Lung (tissue), 16 donors: ENCODE measurements around the gene FAM124A. TPM values are rescaled to one million over a fixed set of nuclear protein-coding genes. Genes with fewer than 3 reads are reported as not detected.

Source experiments
- ATAC-seq: fragments of 200-7000 bp; cut with Tn5 transposase; one replicate; pipeline ENCODE4 v1.9.1; 2020; ENCODE audit warnings: moderate number of reproducible peaks; ENCODE audit not compliant: insufficient read depth, low FRiP score
- DNase-seq, 3 donors: peaks; one replicate each; pipeline ENCODE4 v3.0.0-alpha.2; 2013 to 2017
- H3K27ac ChIP-seq, 2 donors: one replicate each; pipeline ENCODE4 v1.5.1; 2013; ENCODE audit warnings: mild to moderate bottlenecking in 2 of 2, moderate library complexity in 2 of 2, control low read depth in 1 of 2, inconsistent platforms in 1 of 2, low read depth in 1 of 2, low read length in 1 of 2
- H3K27me3 ChIP-seq, 3 donors: one replicate each; pipeline ENCODE4 v1.5.1; 2013; ENCODE audit warnings: low read length in 2 of 3; ENCODE audit not compliant: control insufficient read depth in 3 of 3, insufficient read depth in 3 of 3
- H3K36me3 ChIP-seq, 4 donors: one replicate each; pipeline ENCODE4 v1.5.1; 2013; ENCODE audit warnings: low read length in 4 of 4, mild to moderate bottlenecking in 1 of 4, moderate library complexity in 1 of 4; ENCODE audit not compliant: control insufficient read depth in 4 of 4, insufficient read depth in 4 of 4
- H3K4me1 ChIP-seq, 5 donors: one replicate each; pipeline ENCODE4 v1.5.1; 2013; ENCODE audit warnings: low read length in 5 of 5, mild to moderate bottlenecking in 2 of 5, moderate library complexity in 1 of 5; ENCODE audit not compliant: control insufficient read depth in 5 of 5, insufficient read depth in 5 of 5
- H3K4me3 ChIP-seq: one replicate; pipeline ENCODE4 v1.5.1; 2013; ENCODE audit warnings: mild to moderate bottlenecking, control low read depth, moderate library complexity
- H3K9ac ChIP-seq, 2 donors: one replicate each; pipeline ENCODE4 v1.5.1; 2013; ENCODE audit warnings: low read length in 2 of 2, control low read depth in 1 of 2; ENCODE audit not compliant: insufficient read depth in 1 of 2
- H3K9me3 ChIP-seq, 4 donors: one replicate each; pipeline ENCODE4 v1.5.1; 2013; ENCODE audit warnings: low read length in 3 of 4, mild to moderate bottlenecking in 1 of 4, moderate library complexity in 1 of 4; ENCODE audit not compliant: control insufficient read depth in 4 of 4, insufficient read depth in 3 of 4
- WGBS, 2 donors: extraction: QIAGEN DNeasy Blood & Tissue Kit; methylation state at CpG; one replicate each; pipeline ENCODE4 v1.1.7; 2013; 5-methylcytosine and 5-hydroxymethylcytosine counted together
- long read RNA-seq, 5 donors: transcript quantifications; one replicate each; lab custom pipeline, GENCODE V29; 2026
- polyA plus RNA-seq, 2 donors: library from polyadenylated mRNA; stranded (reverse); fragments of 200-250 nt; gene quantifications; one replicate each; pipeline ENCODE4 v1.2.1, GENCODE V29; 2013
- total RNA-seq, 2 donors: library from RNA; depleted of rRNA in 1 of 2; stranded (reverse); fragments of >200 nt in 1 of 2; gene quantifications; one replicate each; pipeline ENCODE4 v1.2.1, GENCODE V29; 2014 to 2021
- TF ChIP-seq, protein P1 (sequence below): IDR thresholded peaks from 2 replicates; pipeline ENCODE4 v1.5.1; 2012; ENCODE audit warnings: mild to moderate bottlenecking; ENCODE audit errors: control extremely low read depth, extremely low read depth
- donor health status: control.
- donor health status: control.
- donor health status: Bipolar disorder and iron deficiency.
- donor health status: healthy.
- donor health status: DM: yes; HTN: yes; CAD: no.

FAM124A gene
- total RNA-seq (1 to 10 TPM; 2.0 to 2.9 TPM), polyA plus RNA-seq (1 to 10 TPM in 1 of 2 donors, under 1 TPM in 1; 0.87 to 1.3 TPM)
- long read RNA-seq, donor 1, full-length matches to known transcripts, result 3 of 3 reads
- long read RNA-seq, donor 1, partial matches to known transcripts, result 0 of 3 reads
- long read RNA-seq, donor 1, other reads (novel, unspliced or antisense), result 0 of 3 reads
- long read RNA-seq, donor 2, full-length matches to known transcripts, result 1 of 1 reads
- long read RNA-seq, donor 2, partial matches to known transcripts, result 0 of 1 reads
- long read RNA-seq, donor 2, other reads (novel, unspliced or antisense), result 0 of 1 reads
- long read RNA-seq, donor 3, full-length matches to known transcripts, result 2 of 2 reads
- long read RNA-seq, donor 3, partial matches to known transcripts, result 0 of 2 reads
- long read RNA-seq, donor 3, other reads (novel, unspliced or antisense), result 0 of 2 reads
- long read RNA-seq, donor 4, full-length matches to known transcripts, result 3 of 3 reads
- long read RNA-seq, donor 4, partial matches to known transcripts, result 0 of 3 reads
- long read RNA-seq, donor 4, other reads (novel, unspliced or antisense), result 0 of 3 reads
- long read RNA-seq, donor 5, full-length matches to known transcripts, result 4 of 4 reads
- long read RNA-seq, donor 5, partial matches to known transcripts, result 0 of 4 reads
- long read RNA-seq, donor 5, other reads (novel, unspliced or antisense), result 0 of 4 reads

DNA sequence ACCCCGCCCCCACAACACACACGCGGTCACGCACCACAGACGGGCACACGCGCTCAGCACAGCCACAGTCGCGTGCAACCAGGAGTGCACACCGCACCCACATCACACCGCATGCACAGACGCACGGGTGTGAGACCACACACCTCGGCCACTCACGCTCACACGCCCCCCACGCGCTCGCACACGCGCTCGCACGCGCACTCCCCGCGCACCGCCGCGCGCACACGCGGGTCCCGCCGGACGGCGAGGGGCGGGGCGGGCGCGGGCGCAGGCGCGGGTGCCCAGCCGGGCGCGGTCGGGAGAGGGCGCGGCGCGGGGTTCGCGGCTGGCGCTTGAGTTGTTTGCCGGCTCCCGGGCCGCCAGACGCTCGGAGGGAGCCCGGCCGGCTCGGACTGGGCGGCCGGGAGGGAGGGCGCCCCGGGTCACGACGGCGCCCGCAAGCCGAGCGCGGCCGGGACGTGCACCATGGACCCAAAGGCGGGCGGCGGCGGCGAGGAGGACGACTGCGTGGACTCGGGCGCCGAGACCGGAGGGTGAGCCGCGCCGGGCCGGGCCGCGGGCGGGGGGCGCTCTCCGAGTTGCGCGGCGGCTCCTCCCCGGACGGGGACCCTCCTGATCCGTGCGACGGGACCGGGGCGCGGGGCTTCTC, at the start of gene FAM124A:
Gene FAM124A (plus strand): TSS at position 362 of the 649 bp plus-strand sequence. CDS start 104 bp downstream, at position 466.
- WGBS, 2 donors, result 0 to 1% methylated on average over 64 to 106 of the region's 106 CpGs
- peak; percentile 90 for ATAC-seq
- Histone ChIP-seq H3K4me3 (peak within 1 kb of the TSS; percentile 87), H3K9me3 (peaks cover 0 to 3% (median 0%) of the 10 kb centered on the region in 4 donors), H3K4me1 (peaks cover 0 to 20% (median 5%) of the 10 kb centered on the region in 5 donors), H3K27ac (peak within 1 kb of the TSS; percentile 11 to 89), H3K27me3 (peaks cover 0 to 2% (median 0%) of the 10 kb centered on the region in 3 donors), H3K36me3 (no peaks in the 10 kb centered on the region), H3K9ac (peak within 1 kb of the TSS; percentile 44 to 72)
- TF ChIP-seq, protein P1, sequence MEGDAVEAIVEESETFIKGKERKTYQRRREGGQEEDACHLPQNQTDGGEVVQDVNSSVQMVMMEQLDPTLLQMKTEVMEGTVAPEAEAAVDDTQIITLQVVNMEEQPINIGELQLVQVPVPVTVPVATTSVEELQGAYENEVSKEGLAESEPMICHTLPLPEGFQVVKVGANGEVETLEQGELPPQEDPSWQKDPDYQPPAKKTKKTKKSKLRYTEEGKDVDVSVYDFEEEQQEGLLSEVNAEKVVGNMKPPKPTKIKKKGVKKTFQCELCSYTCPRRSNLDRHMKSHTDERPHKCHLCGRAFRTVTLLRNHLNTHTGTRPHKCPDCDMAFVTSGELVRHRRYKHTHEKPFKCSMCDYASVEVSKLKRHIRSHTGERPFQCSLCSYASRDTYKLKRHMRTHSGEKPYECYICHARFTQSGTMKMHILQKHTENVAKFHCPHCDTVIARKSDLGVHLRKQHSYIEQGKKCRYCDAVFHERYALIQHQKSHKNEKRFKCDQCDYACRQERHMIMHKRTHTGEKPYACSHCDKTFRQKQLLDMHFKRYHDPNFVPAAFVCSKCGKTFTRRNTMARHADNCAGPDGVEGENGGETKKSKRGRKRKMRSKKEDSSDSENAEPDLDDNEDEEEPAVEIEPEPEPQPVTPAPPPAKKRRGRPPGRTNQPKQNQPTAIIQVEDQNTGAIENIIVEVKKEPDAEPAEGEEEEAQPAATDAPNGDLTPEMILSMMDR, result no peak
- peak; percentile 61 to 72 (median 65) for DNase-seq

DNA sequence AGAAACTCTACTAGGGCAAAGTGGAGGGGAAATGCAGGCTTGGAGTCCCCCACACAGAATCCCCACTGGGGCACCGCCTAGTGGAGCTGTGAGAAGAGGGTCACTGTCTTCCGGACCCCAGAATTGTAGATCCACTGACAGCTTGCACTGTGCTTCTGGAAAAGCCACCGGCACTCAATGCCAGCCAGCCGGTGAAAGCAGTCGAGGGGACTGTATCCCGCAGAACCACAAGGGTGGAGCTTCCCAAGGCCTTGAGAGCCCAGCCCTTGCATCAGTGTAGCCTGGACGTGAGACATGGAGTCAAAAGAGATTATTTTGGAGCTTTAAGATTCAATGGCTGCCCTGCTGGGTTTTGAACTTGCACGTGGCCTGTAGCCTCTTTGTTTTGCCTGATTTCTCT, 47.2 kb upstream of the FAM124A start:
- Histone ChIP-seq H3K4me3 (no peak overlapping the region), H3K9me3 (no peaks in the 10 kb centered on the region), H3K36me3 (no peaks in the 10 kb centered on the region), H3K27me3 (no peaks in the 10 kb centered on the region), H3K9ac (no peak overlapping the region), H3K4me1 (no peaks in the 10 kb centered on the region), H3K27ac (no peak overlapping the region)
- DNase-seq (no peak), ATAC-seq (no peak)
- TF ChIP-seq, protein P1, result no peak
- WGBS, 2 donors, result 94 to 95% methylated on average over 8 of the region's 8 CpGs

- no peaks in the 10 kb centered on the region for H3K27me3 ChIP-seq
- H3K9me3 ChIP-seq, result no peaks in the 10 kb centered on the region
- no peak for ATAC-seq
- no peaks in the 10 kb centered on the region for H3K36me3 ChIP-seq
- TF ChIP-seq, protein P1, result no peak
- H3K27ac ChIP-seq, result no peak overlapping the region
- H3K4me3 ChIP-seq, result no peak overlapping the region
- WGBS, 2 donors, result 67 to 79% methylated on average over 1 of the region's 1 CpG
- H3K4me1 ChIP-seq, result no peaks in the 10 kb centered on the region
- DNase-seq, result no peak
- no peak overlapping the region for H3K9ac ChIP-seq
Observed at GRCh38 chr13:51175639-51176038, 46.6 kb upstream of the FAM124A start.
